ENCODE data around the gene ARHGEF7. TPM values are rescaled to one million over a fixed set of nuclear protein-coding genes. Genes with fewer than 3 reads are reported as not detected.

ARHGEF7 gene
- total RNA-seq, 3 donors from 2014 or later: 55.3 to 82.5 (median 62.6) TPM

GRCh38 chr13:111206148-111206547 lies 91.0 kb downstream of the ARHGEF7 start:
- intact Hi-C loops (cut with DNase I, micrococcal nuclease): no loop called here
- TF ChIP-seq CTCF (IDR thresholded peaks at IDR 0.05): no peak
- no peak for DNase-seq
- ATAC-seq: no peak
- Histone ChIP-seq H3K4me1 (ENCODE audit: low read depth) (peaks cover 10% of the 10 kb centered on the region), H3K4me3 (no peak overlapping the region), H3K36me3 (ENCODE audit: low read depth) (no peaks in the 10 kb centered on the region), H3K9me3 (no peaks in the 10 kb centered on the region)

- TF ChIP-seq CTCF (IDR thresholded peaks at IDR 0.05): no peak
- H3K9me3 ChIP-seq: no peaks in the 10 kb centered on the region
- peaks cover 2% of the 10 kb centered on the region for H3K4me1 ChIP-seq (ENCODE audit: low read depth)
- ATAC-seq: no peak
- intact Hi-C loops (cut with DNase I, micrococcal nuclease): no loop called here
- H3K36me3 ChIP-seq (ENCODE audit: low read depth): no peaks in the 10 kb centered on the region
- no peak overlapping the region for H3K4me3 ChIP-seq
- DNase-seq: no peak
Measured at GRCh38 chr13:111209613-111210012, 94.5 kb downstream of the ARHGEF7 start.

- no peak for TF ChIP-seq CTCF (IDR thresholded peaks at IDR 0.05)
- Histone ChIP-seq H3K4me1 (ENCODE audit: low read depth) (peaks cover 2% of the 10 kb centered on the region), H3K36me3 (ENCODE audit: low read depth) (no peaks in the 10 kb centered on the region), H3K9me3 (no peaks in the 10 kb centered on the region), H3K4me3 (no peak overlapping the region)
- DNase-seq (no peak), ATAC-seq (no peak)
- intact Hi-C loops (cut with DNase I, micrococcal nuclease): no loop called here
Measured at GRCh38 chr13:111210091-111210490, 95.0 kb downstream of the ARHGEF7 start.

- Histone ChIP-seq H3K36me3 (ENCODE audit: low read depth) (no peaks in the 10 kb centered on the region), H3K4me1 (ENCODE audit: low read depth) (peaks cover 2% of the 10 kb centered on the region), H3K9me3 (no peaks in the 10 kb centered on the region), H3K4me3 (no peak overlapping the region)
- ATAC-seq (no peak), DNase-seq (no peak)
- no peak for TF ChIP-seq CTCF (IDR thresholded peaks at IDR 0.05)
- intact Hi-C loops (cut with DNase I, micrococcal nuclease): no loop called here
Measured at GRCh38 chr13:111210544-111211469, 95.7 kb downstream of the ARHGEF7 start.

- intact Hi-C loops (cut with DNase I, micrococcal nuclease): no loop called here
- Histone ChIP-seq H3K9me3 (no peaks in the 10 kb centered on the region), H3K4me3 (no peak overlapping the region), H3K4me1 (ENCODE audit: low read depth) (peaks cover 2% of the 10 kb centered on the region), H3K36me3 (ENCODE audit: low read depth) (no peaks in the 10 kb centered on the region)
- no peak for DNase-seq
- no peak for ATAC-seq
- TF ChIP-seq CTCF (IDR thresholded peaks at IDR 0.05): no peak
Measured at GRCh38 chr13:111211789-111212516, 96.8 kb downstream of the ARHGEF7 start.

Data from mucosa of descending colon (tissue), 3 donors.